Smooth muscle cell of the umbilical artery (primary cell): ENCODE results near the gene MAP3K5. TPM values are rescaled to one million over a fixed set of nuclear protein-coding genes. Genes with fewer than 3 reads are reported as not detected.

Experiments used
- total RNA-seq: library from RNA; depleted of rRNA; stranded (reverse); fragments of >200 nt; gene quantifications from 2 replicates; pipeline ENCODE4 v1.2.3, GENCODE V29; 2014

MAP3K5 gene, protein sequence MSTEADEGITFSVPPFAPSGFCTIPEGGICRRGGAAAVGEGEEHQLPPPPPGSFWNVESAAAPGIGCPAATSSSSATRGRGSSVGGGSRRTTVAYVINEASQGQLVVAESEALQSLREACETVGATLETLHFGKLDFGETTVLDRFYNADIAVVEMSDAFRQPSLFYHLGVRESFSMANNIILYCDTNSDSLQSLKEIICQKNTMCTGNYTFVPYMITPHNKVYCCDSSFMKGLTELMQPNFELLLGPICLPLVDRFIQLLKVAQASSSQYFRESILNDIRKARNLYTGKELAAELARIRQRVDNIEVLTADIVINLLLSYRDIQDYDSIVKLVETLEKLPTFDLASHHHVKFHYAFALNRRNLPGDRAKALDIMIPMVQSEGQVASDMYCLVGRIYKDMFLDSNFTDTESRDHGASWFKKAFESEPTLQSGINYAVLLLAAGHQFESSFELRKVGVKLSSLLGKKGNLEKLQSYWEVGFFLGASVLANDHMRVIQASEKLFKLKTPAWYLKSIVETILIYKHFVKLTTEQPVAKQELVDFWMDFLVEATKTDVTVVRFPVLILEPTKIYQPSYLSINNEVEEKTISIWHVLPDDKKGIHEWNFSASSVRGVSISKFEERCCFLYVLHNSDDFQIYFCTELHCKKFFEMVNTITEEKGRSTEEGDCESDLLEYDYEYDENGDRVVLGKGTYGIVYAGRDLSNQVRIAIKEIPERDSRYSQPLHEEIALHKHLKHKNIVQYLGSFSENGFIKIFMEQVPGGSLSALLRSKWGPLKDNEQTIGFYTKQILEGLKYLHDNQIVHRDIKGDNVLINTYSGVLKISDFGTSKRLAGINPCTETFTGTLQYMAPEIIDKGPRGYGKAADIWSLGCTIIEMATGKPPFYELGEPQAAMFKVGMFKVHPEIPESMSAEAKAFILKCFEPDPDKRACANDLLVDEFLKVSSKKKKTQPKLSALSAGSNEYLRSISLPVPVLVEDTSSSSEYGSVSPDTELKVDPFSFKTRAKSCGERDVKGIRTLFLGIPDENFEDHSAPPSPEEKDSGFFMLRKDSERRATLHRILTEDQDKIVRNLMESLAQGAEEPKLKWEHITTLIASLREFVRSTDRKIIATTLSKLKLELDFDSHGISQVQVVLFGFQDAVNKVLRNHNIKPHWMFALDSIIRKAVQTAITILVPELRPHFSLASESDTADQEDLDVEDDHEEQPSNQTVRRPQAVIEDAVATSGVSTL (N-terminal part only)
- total RNA-seq, result 8.9 and 14.5 TPM in 2 replicates

DNA sequence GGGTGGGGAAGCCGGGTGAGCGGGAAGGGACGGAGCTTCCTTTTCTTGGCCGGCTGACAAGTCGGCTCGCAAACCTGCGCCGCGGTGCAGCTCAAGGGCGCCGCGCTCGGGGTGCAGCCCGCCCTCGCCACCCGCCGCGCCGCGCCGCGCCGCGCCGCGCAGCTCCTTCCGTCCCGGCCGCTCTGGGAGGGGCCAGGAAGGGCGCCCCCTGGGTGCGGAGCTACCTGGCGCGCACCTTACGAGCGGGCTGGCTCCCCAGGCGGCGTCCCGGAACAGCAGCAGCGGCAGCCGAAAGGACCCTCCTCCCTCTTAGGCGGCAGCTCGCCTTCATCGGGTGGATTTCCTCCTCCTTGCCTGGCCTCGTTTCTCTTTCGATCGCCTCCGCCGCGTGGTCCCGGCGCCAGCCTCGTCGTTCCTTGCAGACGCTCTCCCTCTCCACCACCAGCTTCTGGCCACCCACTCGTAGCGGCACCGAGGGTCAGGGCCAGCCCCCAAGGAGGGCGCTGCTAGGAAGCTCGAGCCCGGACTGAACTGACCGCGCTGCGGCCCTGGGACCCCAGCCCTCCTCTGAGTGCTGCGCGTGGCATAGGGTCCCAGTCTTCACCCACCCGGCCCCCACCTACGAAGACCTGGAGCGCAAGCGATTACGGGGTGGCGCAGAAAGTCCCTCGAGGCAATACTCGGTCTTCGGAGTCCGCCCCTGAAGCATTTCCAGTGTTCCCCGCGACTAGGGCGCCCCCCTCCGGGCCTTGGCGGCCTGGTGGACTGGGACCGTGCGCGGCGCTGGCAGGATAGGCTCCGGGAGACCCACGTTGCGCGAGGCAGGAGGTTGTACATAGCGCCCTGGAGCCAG is at the start of gene MAP3K5:
TSS of gene MAP3K5 (minus strand) at position 68 of the 853 bp plus-strand sequence. CDS start 320 bp downstream, outside the sequence.

DNA sequence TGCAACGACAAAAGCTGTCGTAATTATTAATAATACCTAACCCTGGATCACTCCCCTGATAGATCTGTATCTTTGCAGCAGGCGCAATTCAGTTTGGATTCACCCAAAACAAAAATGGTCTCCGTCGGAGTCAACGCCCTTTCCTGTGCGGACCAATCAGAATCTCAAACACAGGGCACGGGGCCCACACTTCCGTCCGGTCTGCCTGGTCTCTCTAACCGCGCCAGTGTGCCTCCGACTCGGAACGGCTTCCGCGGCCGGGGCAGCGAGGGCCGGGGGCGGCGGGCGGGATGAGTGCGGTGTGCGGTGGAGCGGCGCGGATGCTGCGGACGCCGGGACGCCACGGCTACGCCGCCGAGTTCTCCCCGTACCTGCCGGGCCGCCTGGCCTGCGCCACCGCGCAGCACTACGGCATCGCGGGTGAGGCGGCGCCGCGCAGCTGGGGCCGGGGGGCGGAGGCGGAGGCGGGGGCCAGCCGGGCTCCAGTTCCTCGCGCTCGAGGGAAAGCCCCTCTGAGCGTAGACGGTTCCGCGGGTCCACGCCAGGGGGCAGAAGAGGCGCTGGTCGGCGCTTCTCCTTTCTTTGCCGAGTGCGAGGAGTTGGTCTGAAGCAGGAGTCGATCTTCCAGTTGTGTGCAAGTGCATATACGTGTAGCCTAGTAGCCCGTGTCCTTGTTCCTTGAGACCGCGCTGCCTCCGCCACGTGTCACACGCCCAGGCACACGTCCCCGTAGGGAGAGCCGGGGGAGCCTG is 30.3 kb upstream of the MAP3K5 start, which contains the start of gene PEX7:
TSS of gene PEX7 (plus strand) at position 217 of the 752 bp plus-strand sequence. CDS start at position 291, 74 bp downstream.

DNA sequence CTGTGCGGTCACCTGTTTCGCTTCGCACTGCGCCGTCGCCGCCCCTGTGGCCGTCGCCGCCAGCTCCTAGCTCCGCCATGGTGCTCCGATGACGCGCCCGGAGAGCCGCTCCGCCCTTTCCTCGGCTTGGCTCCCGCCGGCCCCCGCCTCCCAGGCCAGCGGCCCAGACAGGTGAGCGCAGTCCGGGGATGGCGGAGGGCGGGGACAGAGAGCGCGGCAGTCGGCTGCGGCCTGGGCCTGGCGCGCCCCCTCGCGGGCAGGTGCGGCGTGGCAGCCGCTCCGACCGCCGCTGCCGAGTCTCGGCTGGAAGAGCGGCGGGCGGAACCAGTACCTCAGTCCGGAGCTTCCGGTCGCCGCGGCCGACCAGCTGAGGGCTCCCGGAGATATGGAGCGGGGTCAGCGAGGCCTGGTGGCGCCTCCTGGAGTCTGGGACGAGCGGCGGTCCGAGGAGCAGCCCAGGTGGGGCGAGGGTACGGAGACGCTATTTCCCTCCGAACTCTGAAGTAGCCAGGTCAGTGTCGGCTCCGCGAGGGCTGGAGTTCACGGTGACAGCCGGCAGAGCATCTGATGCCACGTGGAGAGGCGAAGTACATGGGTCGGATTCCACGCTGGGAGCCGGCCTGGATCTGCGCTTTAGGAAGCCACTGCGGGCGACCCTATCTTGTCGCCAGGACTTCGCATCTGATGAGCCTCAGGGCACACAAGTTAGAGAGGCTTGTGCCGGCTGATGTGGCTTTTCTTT is 241.8 kb downstream of the MAP3K5 start, which contains the start of gene MAP7:
TSS of gene MAP7 (minus strand) at position 93 of the 742 bp plus-strand sequence. CDS start at position 79, 14 bp downstream.

Other genes with a start within 250 kb of the MAP3K5 start
- 0.30 and 0.32 TPM in 2 replicates for gene MAP7, start 242.1 kb downstream of the MAP3K5 start, total RNA-seq
- gene PEX7, start 30.1 kb upstream of the MAP3K5 start, total RNA-seq, result 11.9 and 18.1 TPM in 2 replicates
- gene SLC35D3, start 129.8 kb upstream of the MAP3K5 start, total RNA-seq, result not detected in 2 replicates